ENCODE results near the gene REX1BD. TPM values are rescaled to one million over a fixed set of nuclear protein-coding genes. Genes with fewer than 3 reads are reported as not detected.

The REX1BD gene
- total and polyA plus RNA-seq, 2 of the 13 experiments (the other 11 are each of a cell fraction or from before 2014, with no cell fraction given), result 7.5 to 25.4 TPM

- TF ChIP-seq ZNF770 (CRISPR knock-in tag; IDR thresholded peaks at IDR 0.05) (peak; percentile 59; the same call in 1 of the 2 replicates), ZNF841 (CRISPR knock-in tag; IDR thresholded peaks at IDR 0.05; ENCODE audit: borderline replicate concordance) (no peak), ZMYM4 (CRISPR knock-in tag; IDR thresholded peaks at IDR 0.05) (no peak), ZNF891 (CRISPR knock-in tag; IDR thresholded peaks at IDR 0.05) (0 out of 2 replicates have a peak, but pooled peaks have one; percentile 56), NFKB2 (CRISPR knock-in tag; IDR thresholded peaks at IDR 0.05; ENCODE audit: borderline replicate concordance) (0 out of 2 replicates have a peak, but pooled peaks have one; percentile 23), PLRG1 (conservative IDR thresholded peaks at IDR 0.05) (no peak), ZFP91 (CRISPR knock-in tag; IDR thresholded peaks at IDR 0.05; ENCODE audit: borderline replicate concordance) (peak; percentile 62; the same call in 1 of the 2 replicates), FOXK1 (CRISPR knock-in tag; IDR thresholded peaks at IDR 0.05; ENCODE audit: borderline replicate concordance, low read depth) (peak; percentile 33; the same call in 1 of the 2 replicates), SIN3A (IDR thresholded peaks at IDR 0.05; ENCODE audit: borderline replicate concordance, low read depth, low read length) (peak; percentile 36; the same call in 1 of the 2 replicates), NR2C2 (CRISPR knock-in tag; IDR thresholded peaks at IDR 0.05; ENCODE audit: borderline replicate concordance) (peak; percentile 82), HOMEZ (CRISPR knock-in tag; IDR thresholded peaks at IDR 0.05; ENCODE audit: low read depth) (0 out of 2 replicates have a peak, but pooled peaks have one; percentile 10), MED1 (CRISPR knock-in tag; IDR thresholded peaks at IDR 0.05) (peak; percentile 83), NR2F2 (IDR thresholded peaks at IDR 0.05; ENCODE audit: borderline replicate concordance, low read depth) (peak; percentile 71), CHCHD3 (CRISPR knock-in tag; IDR thresholded peaks at IDR 0.05) (no peak), ZBTB7B (CRISPR knock-in tag; IDR thresholded peaks at IDR 0.05) (peak; percentile 93), ZBTB21 (CRISPR knock-in tag; IDR thresholded peaks at IDR 0.05) (no peak), PITX1 (CRISPR knock-in tag; IDR thresholded peaks at IDR 0.05) (peak; percentile 52), ZNF414 (CRISPR knock-in tag; IDR thresholded peaks at IDR 0.05) (peak; percentile 31; the same call in 1 of the 2 replicates), DNMT1 (CRISPR knock-in tag; IDR thresholded peaks at IDR 0.05) (no peak), ZHX1 (CRISPR knock-in tag; IDR thresholded peaks at IDR 0.05; ENCODE audit: low read depth) (0 out of 2 replicates have a peak, but pooled peaks have one; percentile 42)
Measured at GRCh38 chr19:18610556-18611326, 22.1 kb downstream of the REX1BD start (continued).
